ENCODE measurements around the gene NR0B2.

GRCh38 chr1:26959270-26959669 is 45.5 kb upstream of the NR0B2 start:
- no peak for TF ChIP-seq CTCF (IDR thresholded peaks at IDR 0.05)
- no peak for TF ChIP-seq POLR2A (IDR thresholded peaks at IDR 0.05)
